ENCODE results near the gene AP2A2. TPM values are rescaled to one million over a fixed set of nuclear protein-coding genes. Genes with fewer than 3 reads are reported as not detected.

Gene AP2A2
- total RNA-seq, 1 donor from 2014 or later, result 228 TPM

DNA sequence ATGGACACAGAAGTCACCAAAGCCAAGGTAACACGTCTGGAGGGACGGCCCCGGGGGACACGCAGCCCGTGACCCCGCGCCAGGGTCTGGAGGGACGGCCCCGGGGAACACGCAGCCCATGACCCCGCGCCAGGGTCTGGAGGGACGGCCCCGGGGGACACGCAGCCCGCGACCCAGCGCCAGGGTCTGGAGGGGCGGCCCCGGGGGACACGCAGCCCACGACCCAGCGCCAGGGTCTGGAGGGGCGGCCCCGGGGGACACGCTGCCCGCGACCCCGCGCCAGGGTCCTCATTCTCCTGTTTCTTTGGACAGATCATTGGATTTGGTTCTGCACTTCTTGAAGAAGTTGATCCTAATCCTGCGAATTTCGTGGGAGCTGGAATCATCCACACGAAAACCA is 83.7 kb downstream of the AP2A2 start:
- no peak for DNase-seq
- Mint-ChIP-seq H3K4me1 (ENCODE audit: low read depth, unreplicated experiment) (peaks cover 32% of the 10 kb centered on the region), H3K36me3 (ENCODE audit: unreplicated experiment) (no peaks in the 10 kb centered on the region), H3K9me3 (ENCODE audit: unreplicated experiment) (peaks cover 24% of the 10 kb centered on the region), H3K27ac (ENCODE audit: unreplicated experiment) (peak overlapping the region; percentile 38), H3K4me3 (ENCODE audit: unreplicated experiment) (no peak overlapping the region), H3K27me3 (ENCODE audit: unreplicated experiment) (peaks cover 23% of the 10 kb centered on the region)
- TF ChIP-seq, protein P1, sequence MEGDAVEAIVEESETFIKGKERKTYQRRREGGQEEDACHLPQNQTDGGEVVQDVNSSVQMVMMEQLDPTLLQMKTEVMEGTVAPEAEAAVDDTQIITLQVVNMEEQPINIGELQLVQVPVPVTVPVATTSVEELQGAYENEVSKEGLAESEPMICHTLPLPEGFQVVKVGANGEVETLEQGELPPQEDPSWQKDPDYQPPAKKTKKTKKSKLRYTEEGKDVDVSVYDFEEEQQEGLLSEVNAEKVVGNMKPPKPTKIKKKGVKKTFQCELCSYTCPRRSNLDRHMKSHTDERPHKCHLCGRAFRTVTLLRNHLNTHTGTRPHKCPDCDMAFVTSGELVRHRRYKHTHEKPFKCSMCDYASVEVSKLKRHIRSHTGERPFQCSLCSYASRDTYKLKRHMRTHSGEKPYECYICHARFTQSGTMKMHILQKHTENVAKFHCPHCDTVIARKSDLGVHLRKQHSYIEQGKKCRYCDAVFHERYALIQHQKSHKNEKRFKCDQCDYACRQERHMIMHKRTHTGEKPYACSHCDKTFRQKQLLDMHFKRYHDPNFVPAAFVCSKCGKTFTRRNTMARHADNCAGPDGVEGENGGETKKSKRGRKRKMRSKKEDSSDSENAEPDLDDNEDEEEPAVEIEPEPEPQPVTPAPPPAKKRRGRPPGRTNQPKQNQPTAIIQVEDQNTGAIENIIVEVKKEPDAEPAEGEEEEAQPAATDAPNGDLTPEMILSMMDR (IDR thresholded peaks at IDR 0.05; ENCODE audit: partially characterized antibody, unreplicated experiment), result no peak

DNA sequence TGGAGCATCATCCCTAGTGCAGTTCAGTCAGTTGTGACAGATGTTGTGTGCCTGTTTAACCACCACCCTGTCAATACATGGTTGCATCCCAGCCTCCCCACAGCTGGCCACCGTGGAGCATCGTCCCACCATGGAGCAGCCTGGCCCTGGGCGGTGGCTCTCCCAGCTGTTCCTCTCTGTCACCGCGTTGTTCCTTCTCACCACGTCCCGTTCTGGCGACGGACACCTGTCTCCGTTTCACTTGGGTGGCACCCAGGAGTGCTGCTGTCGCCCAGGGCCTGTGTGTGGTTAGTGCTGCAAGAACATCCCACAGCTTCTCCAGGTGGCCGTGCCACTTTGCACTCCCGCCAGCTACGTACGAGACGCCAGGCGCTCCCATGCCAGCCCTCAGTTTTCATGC is 84.3 kb downstream of the AP2A2 start:
- H3K27ac Mint-ChIP-seq (ENCODE audit: unreplicated experiment), result peak overlapping the region; percentile 38
- H3K27me3 Mint-ChIP-seq (ENCODE audit: unreplicated experiment), result peaks cover 22% of the 10 kb centered on the region
- DNase-seq, result no peak
- H3K36me3 Mint-ChIP-seq (ENCODE audit: unreplicated experiment), result no peaks in the 10 kb centered on the region
- peaks cover 21% of the 10 kb centered on the region for H3K9me3 Mint-ChIP-seq (ENCODE audit: unreplicated experiment)
- TF ChIP-seq, protein P1 (IDR thresholded peaks at IDR 0.05; ENCODE audit: partially characterized antibody, unreplicated experiment), result no peak
- H3K4me1 Mint-ChIP-seq (ENCODE audit: low read depth, unreplicated experiment), result peaks cover 29% of the 10 kb centered on the region
- no peak overlapping the region for H3K4me3 Mint-ChIP-seq (ENCODE audit: unreplicated experiment)

DNA sequence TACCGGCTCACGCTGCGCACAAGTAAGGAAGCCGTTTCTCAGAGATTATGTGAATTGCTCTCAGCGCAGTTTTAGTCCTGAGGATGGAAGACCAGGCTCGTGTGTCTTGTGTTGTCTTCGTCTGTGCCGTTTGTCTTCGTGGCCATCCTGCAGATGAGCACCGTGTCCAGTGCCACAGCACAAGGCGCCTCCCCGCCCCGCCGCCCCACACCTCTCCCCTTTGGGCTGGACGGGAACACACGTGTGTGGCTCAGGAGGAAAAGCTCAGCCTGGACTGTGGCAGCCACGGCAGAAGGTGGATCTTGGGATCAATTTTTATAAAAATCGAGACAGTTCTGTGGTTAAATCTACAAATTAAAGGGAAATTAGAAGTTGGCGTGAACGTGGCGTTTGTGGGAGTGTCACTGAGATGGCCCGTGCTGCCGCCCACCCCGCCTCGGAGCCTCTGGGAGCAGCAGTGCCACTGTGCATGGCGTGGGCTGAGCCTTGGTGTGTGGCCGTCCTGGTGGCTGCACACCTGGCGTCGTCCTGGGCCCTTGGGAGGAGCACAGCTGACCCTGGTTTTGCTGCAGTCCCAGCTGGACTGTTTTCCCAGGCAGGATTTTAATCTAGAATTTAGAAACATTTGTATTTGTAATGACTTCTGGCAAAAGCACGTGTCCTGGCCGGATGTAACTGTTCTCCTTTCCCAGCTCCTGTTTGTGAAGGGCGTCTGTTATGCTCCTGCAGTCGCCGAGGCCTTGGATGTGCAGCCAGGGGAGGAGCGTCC is 85.1 kb downstream of the AP2A2 start:
- Mint-ChIP-seq H3K4me3 (ENCODE audit: unreplicated experiment) (no peak overlapping the region), H3K9me3 (ENCODE audit: unreplicated experiment) (peaks cover 26% of the 10 kb centered on the region), H3K36me3 (ENCODE audit: unreplicated experiment) (no peaks in the 10 kb centered on the region), H3K27me3 (ENCODE audit: unreplicated experiment) (peaks cover 22% of the 10 kb centered on the region), H3K27ac (ENCODE audit: unreplicated experiment) (peak overlapping the region; percentile 66), H3K4me1 (ENCODE audit: low read depth, unreplicated experiment) (peaks cover 22% of the 10 kb centered on the region)
- DNase-seq, result no peak
- TF ChIP-seq, protein P1 (IDR thresholded peaks at IDR 0.05; ENCODE audit: partially characterized antibody, unreplicated experiment), result no peak

DNA sequence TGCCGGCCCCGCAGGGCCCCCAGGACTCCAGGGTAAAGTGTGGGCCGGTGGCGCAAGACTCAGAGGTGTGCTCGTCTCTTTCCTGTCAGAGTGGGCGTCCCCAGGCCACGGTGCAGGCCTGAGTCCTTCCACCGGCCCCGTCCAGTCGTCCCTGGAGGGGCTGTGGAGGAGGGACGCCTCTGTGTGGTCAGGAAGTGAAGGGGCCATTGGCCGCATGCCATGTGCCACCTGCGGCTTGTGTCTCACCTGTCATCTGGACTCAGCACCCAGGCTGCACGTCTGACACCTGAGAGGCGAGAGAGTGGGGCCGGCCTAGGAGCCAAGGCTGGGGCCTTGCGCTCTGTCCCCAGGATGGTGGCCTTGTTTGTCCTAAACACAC is 85.6 kb downstream of the AP2A2 start:
- peaks cover 1% of the 10 kb centered on the region for H3K36me3 Mint-ChIP-seq (ENCODE audit: unreplicated experiment)
- peaks cover 26% of the 10 kb centered on the region for H3K27me3 Mint-ChIP-seq (ENCODE audit: unreplicated experiment)
- H3K4me3 Mint-ChIP-seq (ENCODE audit: unreplicated experiment), result no peak overlapping the region
- no peak for DNase-seq
- peak overlapping the region; percentile 48 for H3K27ac Mint-ChIP-seq (ENCODE audit: unreplicated experiment)
- peaks cover 27% of the 10 kb centered on the region for H3K9me3 Mint-ChIP-seq (ENCODE audit: unreplicated experiment)
- TF ChIP-seq, protein P1 (IDR thresholded peaks at IDR 0.05; ENCODE audit: partially characterized antibody, unreplicated experiment), result no peak
- peaks cover 17% of the 10 kb centered on the region for H3K4me1 Mint-ChIP-seq (ENCODE audit: low read depth, unreplicated experiment)

DNA sequence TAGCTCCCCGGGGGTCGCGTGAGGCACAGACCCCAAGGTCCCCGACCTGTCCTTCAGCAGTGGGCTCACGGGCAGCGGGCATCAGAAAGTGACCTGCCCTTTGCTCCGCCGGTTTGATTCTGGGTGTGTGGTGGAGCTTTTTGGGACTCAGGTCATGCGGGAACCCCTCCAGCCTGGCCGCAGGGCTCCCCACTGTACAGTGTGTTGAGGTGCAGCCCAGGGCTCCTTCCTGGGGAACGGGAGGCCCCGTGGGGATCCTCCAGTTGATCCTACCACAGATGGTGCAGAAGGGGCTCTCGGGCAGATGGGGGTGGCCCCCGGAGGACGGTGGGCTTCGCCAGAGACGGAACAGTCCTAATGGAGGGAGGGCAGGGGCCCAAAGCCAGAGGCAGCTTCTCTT is 86.6 kb downstream of the AP2A2 start:
- Mint-ChIP-seq H3K36me3 (ENCODE audit: unreplicated experiment) (peaks cover 11% of the 10 kb centered on the region), H3K4me3 (ENCODE audit: unreplicated experiment) (no peak overlapping the region), H3K4me1 (ENCODE audit: low read depth, unreplicated experiment) (peaks cover 10% of the 10 kb centered on the region), H3K9me3 (ENCODE audit: unreplicated experiment) (peaks cover 33% of the 10 kb centered on the region), H3K27me3 (ENCODE audit: unreplicated experiment) (peaks cover 31% of the 10 kb centered on the region), H3K27ac (ENCODE audit: unreplicated experiment) (peak overlapping the region; percentile 41)
- DNase-seq, result no peak
- TF ChIP-seq, protein P1 (IDR thresholded peaks at IDR 0.05; ENCODE audit: partially characterized antibody, unreplicated experiment), result no peak

All from glutamatergic neuron (in vitro differentiated cells).